GM12891 (cell line): ENCODE results near the gene EIF3K.

Experiments used
- POLR2A ChIP-seq: IDR thresholded peaks from 2 replicates; pipeline ENCODE4 v1.6.1; 2011; ENCODE audit warnings: low read depth, low read length, control low read depth
- POLR2AphosphoS5 ChIP-seq: IDR thresholded peaks from 2 replicates; pipeline ENCODE4 v1.6.1; 2011; ENCODE audit warnings: low read depth, low read length, control low read depth
- TAF1 ChIP-seq: IDR thresholded peaks from 2 replicates; pipeline ENCODE4 v1.6.1; 2011; ENCODE audit warnings: low read depth, low read length, control low read depth

- no peak for TF ChIP-seq POLR2A
- TF ChIP-seq POLR2AphosphoS5 = no peak
- TF ChIP-seq TAF1 = no peak
Measured at GRCh38 chr19:38569368-38569983, 49.5 kb upstream of the EIF3K start.
